Ovary (tissue), 3 donors: ENCODE results near the gene DAGLA.

ENCODE experiments used
- CTCF ChIP-seq, 3 donors: fragments of 450-650 bp in 2 of 3; fragments of 200-600 bp in 1 of 3; IDR thresholded peaks; one replicate each; pipeline versions ENCODE4 v1.5.1 to v1.8.0; 2016 to 2022; ENCODE audit warnings: antibody characterized with exemption in 3 of 3, mild to moderate bottlenecking in 1 of 3
- EP300 ChIP-seq: sonication (generic); formaldehyde crosslinking; IDR thresholded peaks from one replicate; pipeline ENCODE4 v1.6.1; 2017; ENCODE audit warnings: antibody characterized with exemption
- POLR2A ChIP-seq: fragments of 450-650 bp; IDR thresholded peaks from one replicate; pipeline ENCODE4 v1.6.1; 2017; ENCODE audit warnings: antibody characterized with exemption, mild to moderate bottlenecking, moderate library complexity
- donor health status: DM: no; HTN: no; CAD: no.

DNA sequence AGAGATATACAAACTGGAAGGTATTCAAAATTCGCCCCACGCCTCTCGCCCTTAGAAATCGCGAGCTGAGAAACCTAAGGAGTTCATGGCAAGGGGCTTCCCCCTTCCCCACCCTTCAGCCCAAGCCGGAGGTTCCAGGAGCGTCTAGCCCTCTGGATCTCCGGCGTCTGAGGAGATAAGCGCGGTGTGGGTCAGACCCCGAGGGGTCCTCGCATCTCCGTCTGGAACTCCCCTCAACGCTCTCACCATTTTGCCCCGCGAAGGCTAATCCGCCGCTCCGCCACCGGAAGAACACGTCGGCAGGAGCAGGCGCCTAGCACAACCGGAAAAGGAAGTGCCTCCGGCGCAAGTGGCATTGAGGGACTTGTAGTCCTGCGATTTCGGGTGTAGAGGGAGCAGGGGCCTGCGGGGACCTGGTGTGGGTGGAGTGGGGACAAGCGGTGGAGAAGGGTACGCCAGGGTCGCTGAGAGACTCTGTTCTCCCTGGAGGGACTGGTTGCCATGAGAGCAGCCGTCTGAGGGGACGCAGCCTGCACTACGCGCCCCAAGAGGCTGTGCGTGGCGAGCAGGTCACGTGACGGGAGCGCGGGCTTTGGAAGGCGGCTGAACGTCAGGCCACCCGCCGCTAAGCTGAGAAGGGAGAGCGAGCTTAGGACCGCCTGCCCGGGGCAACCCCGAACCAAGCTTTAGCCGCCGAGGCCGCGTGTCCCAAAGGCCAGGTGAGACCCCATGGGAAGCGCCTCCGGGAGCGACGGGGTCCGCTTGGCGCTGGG lies 112.3 kb downstream of the DAGLA start, which contains the start of the genes FEN1 and TMEM258:
- peak in 2 of 3 donors; percentile 31 to 56 for TF ChIP-seq CTCF (IDR thresholded peaks at IDR 0.05)
- peak; percentile 85 for TF ChIP-seq POLR2A
- TF ChIP-seq EP300: no peak
